Measurements from ENCODE around the gene HDAC10. TPM values are rescaled to one million over a fixed set of nuclear protein-coding genes. Genes with fewer than 3 reads are reported as not detected.

The HDAC10 gene
- total RNA-seq, 4 donors from 2014 or later: 10.2 to 19.5 (median 17.4) TPM

DNA sequence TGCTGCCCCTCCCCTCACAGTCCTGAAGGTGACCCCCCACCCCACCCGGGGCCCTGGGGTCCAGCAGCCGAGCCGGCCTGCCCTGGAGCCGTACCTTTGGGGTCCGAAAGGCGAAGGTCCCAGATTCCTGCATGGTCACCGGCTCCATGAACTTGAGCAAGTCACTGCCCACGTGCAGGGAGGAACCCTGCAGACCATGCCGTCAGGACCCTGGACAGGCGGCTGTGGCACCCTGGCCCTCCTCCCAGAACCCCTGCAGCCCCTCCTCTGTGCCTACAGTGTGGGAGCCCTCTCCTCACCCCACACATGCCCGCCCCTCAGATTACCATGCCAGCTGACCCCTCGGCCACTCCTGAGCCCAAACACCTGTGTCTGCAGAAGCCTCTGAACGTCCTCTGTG lies 33.4 kb upstream of the HDAC10 start:
- Histone ChIP-seq H3K9me3 (no peaks in the 10 kb centered on the region), H3K4me3 (no peak overlapping the region), H3K4me1 (peaks cover 10 to 20% (median 11%) of the 10 kb centered on the region in 4 donors), H3K36me3 (peaks cover 89 to 96% (median 96%) of the 10 kb centered on the region in 4 donors), H3K27me3 (no peaks in the 10 kb centered on the region), H3K27ac (replicated peaks in 1 of 4) (no peak overlapping the region)
- 87% methylated on average over 4 of the region's 13 CpGs for WGBS
- intact Hi-C loops (cut with DNase I): no loop called here
- no peak for DNase-seq (ENCODE audit: extremely low spot score)
- TF ChIP-seq POLR2AphosphoS5 (IDR thresholded peaks at IDR 0.05) (no peak), EP300 (IDR thresholded peaks at IDR 0.05) (no peak), POLR2A (IDR thresholded peaks at IDR 0.05; ENCODE audit: low read depth) (no peak)
- TF ChIP-seq, protein P1, sequence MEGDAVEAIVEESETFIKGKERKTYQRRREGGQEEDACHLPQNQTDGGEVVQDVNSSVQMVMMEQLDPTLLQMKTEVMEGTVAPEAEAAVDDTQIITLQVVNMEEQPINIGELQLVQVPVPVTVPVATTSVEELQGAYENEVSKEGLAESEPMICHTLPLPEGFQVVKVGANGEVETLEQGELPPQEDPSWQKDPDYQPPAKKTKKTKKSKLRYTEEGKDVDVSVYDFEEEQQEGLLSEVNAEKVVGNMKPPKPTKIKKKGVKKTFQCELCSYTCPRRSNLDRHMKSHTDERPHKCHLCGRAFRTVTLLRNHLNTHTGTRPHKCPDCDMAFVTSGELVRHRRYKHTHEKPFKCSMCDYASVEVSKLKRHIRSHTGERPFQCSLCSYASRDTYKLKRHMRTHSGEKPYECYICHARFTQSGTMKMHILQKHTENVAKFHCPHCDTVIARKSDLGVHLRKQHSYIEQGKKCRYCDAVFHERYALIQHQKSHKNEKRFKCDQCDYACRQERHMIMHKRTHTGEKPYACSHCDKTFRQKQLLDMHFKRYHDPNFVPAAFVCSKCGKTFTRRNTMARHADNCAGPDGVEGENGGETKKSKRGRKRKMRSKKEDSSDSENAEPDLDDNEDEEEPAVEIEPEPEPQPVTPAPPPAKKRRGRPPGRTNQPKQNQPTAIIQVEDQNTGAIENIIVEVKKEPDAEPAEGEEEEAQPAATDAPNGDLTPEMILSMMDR (IDR thresholded peaks at IDR 0.05): no peak

DNA sequence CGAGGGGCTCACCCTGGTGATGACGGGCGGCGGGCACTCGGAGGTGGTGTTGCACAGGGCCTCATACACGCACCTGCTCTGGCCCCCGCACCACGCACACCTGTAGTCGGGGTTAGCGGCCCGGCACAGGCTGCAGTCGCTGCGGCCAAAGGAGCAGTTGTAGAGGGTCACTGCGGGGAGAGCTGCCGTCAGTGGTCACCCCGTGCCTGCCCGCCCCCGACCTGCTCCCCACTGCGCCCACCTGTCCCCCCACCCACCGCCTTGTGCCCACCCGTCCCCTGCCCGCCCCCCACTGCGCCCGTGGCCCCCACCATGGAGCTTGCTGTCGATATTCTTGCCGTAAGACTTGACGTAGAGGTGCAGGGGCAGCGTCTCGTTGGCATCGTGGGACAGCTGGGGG lies 32.8 kb upstream of the HDAC10 start:
- H3K27ac ChIP-seq (replicated peaks in 1 of 4): no peak overlapping the region
- H3K27me3 ChIP-seq: no peaks in the 10 kb centered on the region
- WGBS: 90% methylated on average over 15 of the region's 30 CpGs
- H3K4me3 ChIP-seq: no peak overlapping the region
- TF ChIP-seq, protein P1 (IDR thresholded peaks at IDR 0.05): no peak
- TF ChIP-seq POLR2A (IDR thresholded peaks at IDR 0.05; ENCODE audit: low read depth) (no peak), EP300 (IDR thresholded peaks at IDR 0.05) (no peak), POLR2AphosphoS5 (IDR thresholded peaks at IDR 0.05) (no peak)
- no peaks in the 10 kb centered on the region for H3K9me3 ChIP-seq
- no peak for DNase-seq (ENCODE audit: extremely low spot score)
- intact Hi-C loops (cut with DNase I): no loop called here
- peaks cover 89 to 96% (median 96%) of the 10 kb centered on the region in 4 donors for H3K36me3 ChIP-seq
- H3K4me1 ChIP-seq: peaks cover 10 to 18% (median 11%) of the 10 kb centered on the region in 4 donors

GRCh38 chr22:50282361-50283155 lies 31.5 kb upstream of the HDAC10 start:
- H3K27ac ChIP-seq (replicated peaks in 1 of 4): peak overlapping the region in 2 of 4 donors; percentile 44 to 50
- no peaks in the 10 kb centered on the region for H3K9me3 ChIP-seq
- 82% methylated on average over 28 of the region's 45 CpGs for WGBS
- H3K4me3 ChIP-seq: no peak overlapping the region
- H3K4me1 ChIP-seq: peaks cover 10 to 16% (median 11%) of the 10 kb centered on the region in 4 donors
- no peak for DNase-seq (ENCODE audit: extremely low spot score)
- H3K27me3 ChIP-seq: no peaks in the 10 kb centered on the region
- intact Hi-C loops (cut with DNase I): no loop called here
- TF ChIP-seq POLR2AphosphoS5 (IDR thresholded peaks at IDR 0.05) (no peak), EP300 (IDR thresholded peaks at IDR 0.05) (no peak), POLR2A (IDR thresholded peaks at IDR 0.05; ENCODE audit: low read depth) (no peak)
- TF ChIP-seq, protein P1 (IDR thresholded peaks at IDR 0.05): no peak
- peaks cover 90 to 96% (median 96%) of the 10 kb centered on the region in 4 donors for H3K36me3 ChIP-seq

- H3K27ac ChIP-seq (replicated peaks in 1 of 4): peak overlapping the region in 2 of 4 donors; percentile 18 to 50
Measured at GRCh38 chr22:50281957-50282356, 30.9 kb upstream of the HDAC10 start.

GRCh38 chr22:50281384-50281760 lies 30.3 kb upstream of the HDAC10 start:
- 94% methylated on average over 35 of the region's 36 CpGs for WGBS
- peaks cover 87 to 96% (median 96%) of the 10 kb centered on the region in 4 donors for H3K36me3 ChIP-seq

More at GRCh38 chr22:50281957-50282356, 30.9 kb upstream of the HDAC10 start:
- H3K9me3 ChIP-seq: no peaks in the 10 kb centered on the region
- DNase-seq (ENCODE audit: extremely low spot score): no peak
- H3K4me3 ChIP-seq: no peak overlapping the region
- peaks cover 10 to 13% (median 11%) of the 10 kb centered on the region in 4 donors for H3K4me1 ChIP-seq
- intact Hi-C loops (cut with DNase I): no loop called here
- WGBS: 76% methylated on average over 5 of the region's 25 CpGs
- TF ChIP-seq POLR2AphosphoS5 (IDR thresholded peaks at IDR 0.05): no peak
- H3K36me3 ChIP-seq: peaks cover 90 to 96% (median 96%) of the 10 kb centered on the region in 4 donors
- H3K27me3 ChIP-seq: no peaks in the 10 kb centered on the region

More at GRCh38 chr22:50281384-50281760, 30.3 kb upstream of the HDAC10 start:
- intact Hi-C loops (cut with DNase I): no loop called here
- no peak for DNase-seq (ENCODE audit: extremely low spot score)
- Histone ChIP-seq H3K27me3 (no peaks in the 10 kb centered on the region), H3K4me3 (no peak overlapping the region), H3K9me3 (no peaks in the 10 kb centered on the region), H3K27ac (replicated peaks in 1 of 4) (no peak overlapping the region), H3K4me1 (peaks cover 10 to 16% (median 12%) of the 10 kb centered on the region in 4 donors)
- TF ChIP-seq EP300 (IDR thresholded peaks at IDR 0.05) (no peak), POLR2A (IDR thresholded peaks at IDR 0.05; ENCODE audit: low read depth) (no peak), POLR2AphosphoS5 (IDR thresholded peaks at IDR 0.05) (no peak)
- TF ChIP-seq, protein P1 (IDR thresholded peaks at IDR 0.05): no peak
